HS-27A (cell line): ENCODE data around the gene GABBR2.

Source experiments
- DNase-seq: peaks from one replicate; pipeline ENCODE4 v3.0.0-alpha.2; 2012; ENCODE audit warnings: low read depth, missing footprints

GABBR2 gene

GRCh38 chr9:98570055-98570454 lies 138.7 kb downstream of the GABBR2 start:
- DNase-seq: no peak

DNA sequence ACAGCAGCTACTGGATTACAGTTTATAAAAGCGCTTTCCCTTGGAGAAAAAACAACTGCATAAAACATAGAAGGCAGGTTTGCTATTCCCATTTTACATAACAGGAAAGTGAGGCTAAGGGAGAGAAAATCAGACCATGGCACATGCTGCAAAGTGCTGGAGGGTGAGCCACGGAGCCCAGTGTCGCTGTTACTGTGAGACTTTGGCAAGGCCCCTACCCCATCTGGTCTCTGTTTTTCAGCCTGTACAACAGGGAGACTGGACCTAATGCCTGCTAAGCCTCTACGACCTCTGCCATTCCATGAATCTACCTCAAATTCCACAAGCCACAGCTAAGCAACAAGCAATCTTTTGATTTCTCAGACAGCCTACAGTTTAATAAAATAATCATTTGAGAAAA lies 139.2 kb downstream of the GABBR2 start:
- no peak for DNase-seq

GRCh38 chr9:98568909-98569469 lies 139.7 kb downstream of the GABBR2 start:
- DNase-seq: no peak

DNA sequence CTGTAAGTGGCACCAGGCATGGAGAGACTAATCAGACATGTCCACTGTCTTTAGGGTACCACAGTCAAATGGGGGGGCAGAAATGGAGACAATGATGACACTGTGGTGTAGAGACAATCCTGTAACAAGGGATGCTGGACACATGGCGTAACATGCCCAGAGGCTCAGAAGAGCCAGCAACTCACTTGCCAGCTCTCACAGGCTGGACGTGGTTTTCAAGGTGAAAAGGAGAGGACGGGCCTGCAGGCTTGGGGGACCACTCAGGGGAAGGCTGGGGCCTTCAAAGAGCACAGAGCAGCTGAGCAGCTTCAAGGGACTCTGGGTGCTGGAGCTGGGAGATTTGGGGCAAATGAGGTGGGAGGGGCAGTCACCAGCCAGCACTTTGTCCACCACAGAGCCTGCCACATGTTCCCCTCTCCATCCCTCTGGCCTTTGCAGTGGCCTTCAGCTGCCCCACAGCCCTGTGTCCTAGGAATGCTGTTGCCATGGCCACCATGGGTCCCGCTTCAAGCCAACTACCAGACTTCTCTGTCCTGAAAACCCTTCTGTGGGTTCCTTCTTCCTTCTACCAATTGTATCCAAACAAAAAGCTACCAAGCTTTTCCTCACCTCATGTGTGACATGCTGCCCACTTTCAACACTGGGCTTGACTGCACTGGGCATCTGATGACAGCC lies 140.4 kb downstream of the GABBR2 start:
- DNase-seq: no peak

DNA sequence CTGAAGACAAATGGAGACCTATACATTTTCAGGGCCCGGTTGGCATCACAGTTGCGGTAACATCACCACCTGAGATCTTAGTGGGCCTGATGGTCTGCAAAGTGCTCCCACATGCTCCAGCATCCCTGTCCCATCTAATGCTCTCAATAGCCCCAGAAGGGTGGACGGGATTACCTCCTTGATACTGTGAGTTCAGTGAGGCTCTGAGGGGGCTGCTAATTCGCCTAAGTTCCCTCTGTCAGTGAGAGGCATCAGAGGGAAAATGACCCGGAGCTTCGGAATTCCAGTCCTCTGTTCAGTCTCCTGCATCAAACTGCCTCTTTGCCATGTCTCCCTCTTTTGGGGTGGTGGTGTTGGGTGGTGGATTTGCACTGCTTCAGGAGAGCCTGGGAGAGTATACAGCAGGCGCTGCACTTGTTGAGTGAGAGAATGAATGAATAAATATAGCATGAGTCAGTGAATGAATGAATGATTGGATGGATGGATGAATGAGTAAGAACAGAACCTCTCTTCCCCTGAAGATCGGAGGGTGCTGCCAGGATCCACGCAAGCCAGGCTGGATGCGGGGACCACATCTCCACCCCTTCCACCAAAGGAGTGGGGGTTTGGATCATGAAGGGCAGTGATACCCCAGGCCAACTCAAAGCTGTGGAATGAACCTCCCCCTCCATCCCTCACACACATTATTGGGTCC lies 141.0 kb downstream of the GABBR2 start:
- no peak for DNase-seq

GRCh38 chr9:98565152-98566135 lies 143.3 kb downstream of the GABBR2 start:
- no peak for DNase-seq

DNA sequence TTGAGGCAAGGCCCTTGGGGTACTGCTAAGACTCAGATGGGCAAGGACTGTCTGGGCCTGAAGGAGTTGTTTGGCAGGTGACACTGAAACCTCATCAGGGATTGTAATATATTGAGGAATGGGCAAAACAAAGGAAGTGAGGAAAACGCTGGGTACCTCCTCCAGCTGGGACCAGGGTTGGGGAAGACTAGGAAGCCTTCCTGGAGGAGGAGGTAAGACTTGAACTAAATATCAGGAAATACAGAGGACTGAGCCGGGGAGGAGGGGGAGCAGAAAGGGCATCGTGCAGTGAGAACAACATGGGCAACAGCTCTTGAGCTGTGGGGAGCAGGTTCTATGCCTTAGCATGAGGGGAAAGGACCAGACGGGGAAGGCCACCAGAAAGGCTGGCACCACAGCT lies 144.0 kb downstream of the GABBR2 start:
- no peak for DNase-seq

- no peak for DNase-seq
Measured at GRCh38 chr9:98563988-98564387, 144.7 kb downstream of the GABBR2 start.

- no peak for DNase-seq
Measured at GRCh38 chr9:98563212-98563907, 145.4 kb downstream of the GABBR2 start.

DNA sequence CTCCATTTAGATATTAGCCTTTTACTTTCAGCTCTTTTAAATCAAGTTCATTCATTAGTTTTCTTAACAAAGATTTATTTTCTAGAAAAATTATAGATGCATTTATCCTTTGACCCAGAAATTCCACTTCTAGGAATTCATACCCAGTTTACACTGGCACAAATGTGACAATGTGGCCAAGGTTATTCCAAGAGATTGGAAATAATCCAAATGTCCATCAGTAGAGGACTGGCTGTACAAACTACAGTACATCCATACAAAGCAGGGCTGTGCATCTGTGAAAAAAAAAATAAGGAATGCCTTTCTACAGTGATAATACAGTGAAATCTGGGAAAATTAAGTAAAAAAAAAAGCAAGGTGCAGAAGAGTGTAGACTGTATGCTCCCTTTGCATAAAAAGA lies 149.2 kb downstream of the GABBR2 start:
- DNase-seq: no peak

GRCh38 chr9:98558575-98558974 lies 150.2 kb downstream of the GABBR2 start:
- DNase-seq: no peak

- DNase-seq: no peak
Measured at GRCh38 chr9:98556511-98556910, 152.2 kb downstream of the GABBR2 start.

GRCh38 chr9:98555651-98556465 lies 152.9 kb downstream of the GABBR2 start:
- no peak for DNase-seq

DNA sequence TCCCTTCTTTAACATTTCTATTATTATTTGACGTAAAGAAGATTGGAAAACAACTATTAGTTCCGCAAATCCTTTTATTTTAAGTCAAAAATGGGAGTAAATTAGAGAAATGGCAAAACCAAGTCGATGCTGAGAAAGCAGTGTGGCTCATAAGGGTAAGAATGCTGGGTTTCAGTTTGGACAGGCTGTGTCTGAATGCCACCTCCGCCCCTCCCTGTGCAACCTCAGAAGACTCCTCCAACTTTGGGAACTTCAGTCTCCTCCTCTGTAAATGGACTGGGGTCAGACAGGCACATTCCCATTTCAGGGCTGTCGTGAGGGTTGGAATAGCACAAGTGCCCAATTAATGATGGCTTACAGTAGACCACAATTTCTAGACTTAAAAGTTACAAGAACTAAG lies 154.0 kb downstream of the GABBR2 start:
- no peak for DNase-seq

DNA sequence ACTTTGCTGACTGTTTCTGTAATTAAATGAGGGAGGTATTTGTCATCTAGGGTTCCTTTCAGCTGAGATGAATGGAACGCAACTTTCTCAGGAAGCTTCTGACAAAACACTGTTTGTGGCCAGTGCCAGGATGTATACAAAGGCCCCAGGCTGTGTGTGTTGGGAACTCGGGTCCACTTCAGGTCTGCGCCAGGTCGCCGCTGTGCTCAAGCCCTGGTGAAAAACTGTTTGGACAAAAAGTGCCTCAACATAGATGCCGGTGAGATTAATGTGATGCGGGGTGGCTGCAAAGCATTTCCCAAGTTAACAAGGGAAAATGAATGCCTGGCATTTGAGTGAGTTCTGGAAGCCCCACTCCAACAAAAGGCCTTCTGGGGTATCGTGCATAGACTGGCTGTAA lies 156.4 kb downstream of the GABBR2 start:
- no peak for DNase-seq

- DNase-seq: no peak
Measured at GRCh38 chr9:98551511-98552286, 157.0 kb downstream of the GABBR2 start.

DNA sequence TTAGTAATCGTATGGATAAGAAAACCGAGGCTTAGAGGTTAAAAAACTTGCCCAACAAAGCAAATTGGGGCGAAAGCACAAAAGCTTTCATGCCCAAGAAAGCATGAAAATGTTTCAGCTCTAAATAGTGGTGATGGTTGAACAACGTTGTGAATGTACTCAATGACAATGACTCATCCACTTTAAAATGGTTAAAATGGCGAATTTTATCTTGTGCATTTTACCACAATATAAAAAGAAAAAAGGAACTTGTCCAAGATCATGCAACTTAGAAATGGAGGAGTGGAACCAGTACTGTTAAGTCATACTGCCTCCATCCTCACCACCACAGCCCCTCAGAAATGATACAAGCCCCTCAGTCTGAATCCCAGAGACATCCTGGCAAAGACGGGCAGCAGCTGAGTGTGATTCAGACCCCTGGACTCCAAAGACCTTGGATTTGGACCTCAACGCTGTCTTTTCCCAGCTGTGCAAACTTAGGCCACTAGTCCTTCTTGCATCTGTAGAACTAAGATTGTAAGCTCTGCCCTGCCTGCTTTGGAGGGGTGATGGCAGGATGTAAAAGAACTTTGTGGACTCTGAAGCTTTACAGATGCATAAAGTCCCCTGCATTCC lies 158.4 kb downstream of the GABBR2 start:
- no peak for DNase-seq

- no peak for DNase-seq
Measured at GRCh38 chr9:98549401-98549800, 159.3 kb downstream of the GABBR2 start.

DNA sequence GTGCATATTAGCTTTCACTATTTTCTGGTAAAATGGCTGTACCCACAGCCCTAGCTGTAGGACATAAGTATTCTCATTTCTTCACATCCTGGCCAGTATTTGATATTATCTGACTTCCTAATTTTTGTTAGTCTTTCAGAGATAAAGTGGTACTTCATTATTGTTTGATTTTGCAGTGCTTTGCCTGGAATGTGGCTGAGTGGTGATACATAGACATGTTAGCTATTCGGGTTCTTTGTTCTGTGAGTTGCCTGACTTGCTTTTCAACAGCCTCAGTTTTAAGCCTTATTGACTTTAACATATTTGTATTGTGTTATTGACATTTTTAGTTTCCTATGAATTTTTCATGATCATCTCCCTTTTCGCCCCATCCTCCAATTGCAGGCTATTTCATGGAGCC lies 161.1 kb downstream of the GABBR2 start:
- DNase-seq: no peak

GRCh38 chr9:98545021-98545420 lies 163.7 kb downstream of the GABBR2 start:
- no peak for DNase-seq
